ENCODE data around the gene PRKAG2. TPM values are rescaled to one million over a fixed set of nuclear protein-coding genes. Genes with fewer than 3 reads are reported as not detected.
"Not testable (repeated sequence)": the region's sequence is repeated elsewhere in the genome, so short reads cannot be mapped to it uniquely, and the experiment has no call there.

Gene PRKAG2
- polyA plus RNA-seq, 2 donors = 9.0 to 11.2 TPM

DNA sequence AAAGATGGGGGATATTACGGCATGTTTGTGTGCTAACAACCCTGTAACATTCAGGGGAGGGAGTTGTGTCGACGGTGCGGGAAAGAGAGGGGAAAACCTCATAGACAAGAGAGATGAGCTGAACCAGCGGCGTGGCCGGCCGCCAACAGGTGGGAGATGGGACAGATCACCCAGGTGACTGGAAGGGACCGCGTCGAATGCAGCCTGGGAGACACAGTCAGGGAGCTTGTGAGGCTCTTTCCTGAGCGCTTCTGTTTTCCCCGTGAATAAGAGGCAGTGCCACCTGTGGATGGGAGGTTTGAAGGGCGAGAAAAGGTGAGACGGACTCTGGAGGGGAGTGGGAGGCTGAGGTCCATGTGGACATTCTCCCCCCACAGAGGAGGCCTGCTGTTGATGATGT, 9.9 kb upstream of the PRKAG2 start:
- Histone ChIP-seq H3K27me3 (ENCODE audit: control insufficient read depth in 1 of 2, insufficient read depth in 2 of 2, low read length in 2 of 2) (no peaks in the 10 kb centered on the region), H3K27ac (ENCODE audit: low read depth in 2 of 2, low read length in 1 of 2) (no peak overlapping the region), H3K4me3 (ENCODE audit: low read depth in 1 of 2, low read length in 2 of 2) (no peak overlapping the region), H3K9me3 (ENCODE audit: control insufficient read depth in 2 of 2, insufficient read depth in 1 of 2, low read depth in 1 of 2, low read length in 1 of 2) (no peaks in the 10 kb centered on the region), H3K4me1 (ENCODE audit: control insufficient read depth in 2 of 2, insufficient read depth in 2 of 2, low read length in 1 of 2) (no peaks in the 10 kb centered on the region), H3K36me3 (ENCODE audit: control insufficient read depth in 2 of 2, insufficient read depth in 2 of 2, low read length in 1 of 2) (no peaks in the 10 kb centered on the region)
- 81% methylated on average over 15 of the region's 15 CpGs for WGBS, 2 donors

- no peaks in the 10 kb centered on the region for H3K4me1 ChIP-seq (ENCODE audit: control insufficient read depth in 2 of 2, insufficient read depth in 2 of 2, low read length in 1 of 2)
- 91% methylated on average over 7 of the region's 7 CpGs for WGBS, 2 donors
- no peaks in the 10 kb centered on the region for H3K9me3 ChIP-seq (ENCODE audit: control insufficient read depth in 2 of 2, insufficient read depth in 1 of 2, low read depth in 1 of 2, low read length in 1 of 2)
- H3K36me3 ChIP-seq (ENCODE audit: control insufficient read depth in 2 of 2, insufficient read depth in 2 of 2, low read length in 1 of 2) = no peaks in the 10 kb centered on the region
- no peaks in the 10 kb centered on the region for H3K27me3 ChIP-seq (ENCODE audit: control insufficient read depth in 1 of 2, insufficient read depth in 2 of 2, low read length in 2 of 2)
- H3K27ac ChIP-seq (ENCODE audit: low read depth in 2 of 2, low read length in 1 of 2) = no peak overlapping the region
- no peak overlapping the region for H3K4me3 ChIP-seq (ENCODE audit: low read depth in 1 of 2, low read length in 2 of 2)
Measured at GRCh38 chr7:151885202-151885580, 8.3 kb upstream of the PRKAG2 start.

GRCh38 chr7:151884312-151885201, 7.6 kb upstream of the PRKAG2 start:
- Histone ChIP-seq H3K9me3 (ENCODE audit: control insufficient read depth in 2 of 2, insufficient read depth in 1 of 2, low read depth in 1 of 2, low read length in 1 of 2) (no peaks in the 10 kb centered on the region), H3K27me3 (ENCODE audit: control insufficient read depth in 1 of 2, insufficient read depth in 2 of 2, low read length in 2 of 2) (no peaks in the 10 kb centered on the region), H3K36me3 (ENCODE audit: control insufficient read depth in 2 of 2, insufficient read depth in 2 of 2, low read length in 1 of 2) (no peaks in the 10 kb centered on the region), H3K27ac (ENCODE audit: low read depth in 2 of 2, low read length in 1 of 2) (no peak overlapping the region), H3K4me1 (ENCODE audit: control insufficient read depth in 2 of 2, insufficient read depth in 2 of 2, low read length in 1 of 2) (no peaks in the 10 kb centered on the region), H3K4me3 (ENCODE audit: low read depth in 1 of 2, low read length in 2 of 2) (no peak overlapping the region)
- 95% methylated on average over 15 of the region's 15 CpGs for WGBS, 2 donors

- Histone ChIP-seq H3K27me3 (ENCODE audit: control insufficient read depth in 1 of 2, insufficient read depth in 2 of 2, low read length in 2 of 2) (no peaks in the 10 kb centered on the region), H3K9me3 (ENCODE audit: control insufficient read depth in 2 of 2, insufficient read depth in 1 of 2, low read depth in 1 of 2, low read length in 1 of 2) (no peaks in the 10 kb centered on the region), H3K36me3 (ENCODE audit: control insufficient read depth in 2 of 2, insufficient read depth in 2 of 2, low read length in 1 of 2) (no peaks in the 10 kb centered on the region), H3K4me1 (ENCODE audit: control insufficient read depth in 2 of 2, insufficient read depth in 2 of 2, low read length in 1 of 2) (no peaks in the 10 kb centered on the region), H3K4me3 (ENCODE audit: low read depth in 1 of 2, low read length in 2 of 2) (no peak overlapping the region), H3K27ac (ENCODE audit: low read depth in 2 of 2, low read length in 1 of 2) (no peak overlapping the region)
- 85 to 87% methylated on average over 3 of the region's 3 CpGs for WGBS, 2 donors
Measured at GRCh38 chr7:151883857-151884256, 6.9 kb upstream of the PRKAG2 start.

GRCh38 chr7:151882734-151883133, 5.8 kb upstream of the PRKAG2 start:
- WGBS, 2 donors = 84 to 94% methylated on average over 2 of the region's 2 CpGs
- no peaks in the 10 kb centered on the region for H3K27me3 ChIP-seq (ENCODE audit: control insufficient read depth in 1 of 2, insufficient read depth in 2 of 2, low read length in 2 of 2)
- no peaks in the 10 kb centered on the region for H3K4me1 ChIP-seq (ENCODE audit: control insufficient read depth in 2 of 2, insufficient read depth in 2 of 2, low read length in 1 of 2)
- no peaks in the 10 kb centered on the region for H3K36me3 ChIP-seq (ENCODE audit: control insufficient read depth in 2 of 2, insufficient read depth in 2 of 2, low read length in 1 of 2)
- no peaks in the 10 kb centered on the region for H3K9me3 ChIP-seq (ENCODE audit: control insufficient read depth in 2 of 2, insufficient read depth in 1 of 2, low read depth in 1 of 2, low read length in 1 of 2)
- H3K27ac ChIP-seq (ENCODE audit: low read depth in 2 of 2, low read length in 1 of 2) = no peak overlapping the region
- H3K4me3 ChIP-seq (ENCODE audit: low read depth in 1 of 2, low read length in 2 of 2) = no peak overlapping the region

GRCh38 chr7:151880688-151881087, 3.8 kb upstream of the PRKAG2 start:
- no peaks in the 10 kb centered on the region for H3K36me3 ChIP-seq (ENCODE audit: control insufficient read depth in 2 of 2, insufficient read depth in 2 of 2, low read length in 1 of 2)
- H3K4me3 ChIP-seq (ENCODE audit: low read depth in 1 of 2, low read length in 2 of 2) = no peak overlapping the region
- WGBS, 2 donors = 85 to 95% methylated on average over 3 of the region's 3 CpGs
- H3K9me3 ChIP-seq (ENCODE audit: control insufficient read depth in 2 of 2, insufficient read depth in 1 of 2, low read depth in 1 of 2, low read length in 1 of 2) = no peaks in the 10 kb centered on the region
- no peaks in the 10 kb centered on the region for H3K4me1 ChIP-seq (ENCODE audit: control insufficient read depth in 2 of 2, insufficient read depth in 2 of 2, low read length in 1 of 2)
- no peak overlapping the region for H3K27ac ChIP-seq (ENCODE audit: low read depth in 2 of 2, low read length in 1 of 2)
- H3K27me3 ChIP-seq (ENCODE audit: control insufficient read depth in 1 of 2, insufficient read depth in 2 of 2, low read length in 2 of 2) = no peaks in the 10 kb centered on the region

GRCh38 chr7:151877911-151878835, 1.3 kb upstream of the PRKAG2 start:
- Histone ChIP-seq H3K4me3 (ENCODE audit: low read depth in 1 of 2, low read length in 2 of 2) (peak overlapping the region; percentile 62 to 74), H3K9me3 (ENCODE audit: control insufficient read depth in 2 of 2, insufficient read depth in 1 of 2, low read depth in 1 of 2, low read length in 1 of 2) (no peaks in the 10 kb centered on the region), H3K4me1 (ENCODE audit: control insufficient read depth in 2 of 2, insufficient read depth in 2 of 2, low read length in 1 of 2) (peaks cover 0 to 6% of the 10 kb centered on the region in 2 donors), H3K27ac (ENCODE audit: low read depth in 2 of 2, low read length in 1 of 2) (no peak overlapping the region), H3K27me3 (ENCODE audit: control insufficient read depth in 1 of 2, insufficient read depth in 2 of 2, low read length in 2 of 2) (no peaks in the 10 kb centered on the region), H3K36me3 (ENCODE audit: control insufficient read depth in 2 of 2, insufficient read depth in 2 of 2, low read length in 1 of 2) (no peaks in the 10 kb centered on the region)
- 19 to 27% methylated on average over 22 to 30 of the region's 30 CpGs for WGBS, 2 donors

- 0% methylated on average over 79 to 93 of the region's 93 CpGs for WGBS, 2 donors
- peaks cover 0 to 12% of the 10 kb centered on the region in 2 donors for H3K4me1 ChIP-seq (ENCODE audit: control insufficient read depth in 2 of 2, insufficient read depth in 2 of 2, low read length in 1 of 2)
- peak overlapping the region; percentile 75 to 90 for H3K27ac ChIP-seq (ENCODE audit: low read depth in 2 of 2, low read length in 1 of 2)
- H3K36me3 ChIP-seq (ENCODE audit: control insufficient read depth in 2 of 2, insufficient read depth in 2 of 2, low read length in 1 of 2) = no peaks in the 10 kb centered on the region
- H3K27me3 ChIP-seq (ENCODE audit: control insufficient read depth in 1 of 2, insufficient read depth in 2 of 2, low read length in 2 of 2) = no peaks in the 10 kb centered on the region
- H3K4me3 ChIP-seq (ENCODE audit: low read depth in 1 of 2, low read length in 2 of 2) = peak overlapping the region; percentile 62 to 74
- H3K9me3 ChIP-seq (ENCODE audit: control insufficient read depth in 2 of 2, insufficient read depth in 1 of 2, low read depth in 1 of 2, low read length in 1 of 2) = no peaks in the 10 kb centered on the region
Measured at GRCh38 chr7:151875942-151876898, 695 bp downstream of the PRKAG2 start.

GRCh38 chr7:151874479-151874878, 2.4 kb downstream of the PRKAG2 start:
- peaks cover 3 to 17% of the 10 kb centered on the region in 2 donors for H3K4me1 ChIP-seq (ENCODE audit: control insufficient read depth in 2 of 2, insufficient read depth in 2 of 2, low read length in 1 of 2)
- WGBS, 2 donors = 85% methylated on average over 4 of the region's 4 CpGs
- not testable (repeated sequence) for H3K27me3 ChIP-seq (ENCODE audit: control insufficient read depth in 1 of 2, insufficient read depth in 2 of 2, low read length in 2 of 2); H3K36me3 ChIP-seq (ENCODE audit: control insufficient read depth in 2 of 2, insufficient read depth in 2 of 2, low read length in 1 of 2); H3K4me3 ChIP-seq (ENCODE audit: low read depth in 1 of 2, low read length in 2 of 2); H3K27ac ChIP-seq (ENCODE audit: low read depth in 2 of 2, low read length in 1 of 2); H3K9me3 ChIP-seq (ENCODE audit: control insufficient read depth in 2 of 2, insufficient read depth in 1 of 2, low read depth in 1 of 2, low read length in 1 of 2)
